AG09319 (cell line): Measurements from ENCODE around the gene DIP2A.

ENCODE experiments used
- DNase-seq: peaks from one replicate; pipeline ENCODE4 v3.0.0-alpha.2; 2010; ENCODE audit warnings: low read depth; ENCODE audit errors: extremely low read depth
- CTCF ChIP-seq: IDR thresholded peaks from 2 replicates; pipeline ENCODE4 v1.5.1; 2011; ENCODE audit warnings: low read depth, mild to moderate bottlenecking, inconsistent platforms, low read length, moderate library complexity

Gene DIP2A

GRCh38 chr21:46493828-46494227, 35.1 kb downstream of the DIP2A start:
- no peak for DNase-seq

GRCh38 chr21:46498335-46499050, 39.8 kb downstream of the DIP2A start:
- TF ChIP-seq CTCF = no peak
- DNase-seq = no peak

More at GRCh38 chr21:46493828-46494227, 35.1 kb downstream of the DIP2A start:
- no peak for TF ChIP-seq CTCF

GRCh38 chr21:46500224-46500861, 41.7 kb downstream of the DIP2A start:
- no peak for TF ChIP-seq CTCF
- no peak for DNase-seq

- TF ChIP-seq CTCF = no peak
- DNase-seq = no peak
Measured at GRCh38 chr21:46503922-46504550, 45.3 kb downstream of the DIP2A start.

GRCh38 chr21:46504666-46505065, 46.0 kb downstream of the DIP2A start:
- DNase-seq = no peak
- TF ChIP-seq CTCF = no peak

GRCh38 chr21:46507562-46507961, 48.9 kb downstream of the DIP2A start:
- TF ChIP-seq CTCF = no peak
- DNase-seq = no peak

- no peak for TF ChIP-seq CTCF
- DNase-seq = no peak
Measured at GRCh38 chr21:46509741-46510502, 51.2 kb downstream of the DIP2A start.
